ENCODE data around the gene FANCG. TPM values are rescaled to one million over a fixed set of nuclear protein-coding genes. Genes with fewer than 3 reads are reported as not detected.

FANCG gene
- total RNA-seq, 1 experiment from 2014 or later = 73.8 TPM

DNA sequence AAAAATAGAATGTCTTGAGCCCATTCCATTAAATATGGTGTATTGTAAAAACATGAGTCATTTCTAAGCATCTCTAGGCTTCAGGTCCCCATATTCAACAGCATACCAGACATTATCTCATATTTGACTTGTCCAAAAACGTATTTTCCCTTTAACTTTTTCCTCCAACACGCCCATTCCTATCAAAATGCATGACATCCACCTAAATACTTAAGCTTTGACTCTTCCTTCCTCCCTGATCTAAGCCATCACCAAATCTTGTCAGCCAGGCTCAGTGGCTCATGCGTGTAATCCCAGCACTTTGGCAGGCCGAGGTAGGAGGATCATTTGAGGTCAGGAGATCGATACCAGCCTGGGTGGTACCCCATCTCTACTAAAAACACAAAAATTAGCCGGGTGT lies 31.2 kb downstream of the FANCG start:
- ChIA-PET CTCF (no interaction called here), POLR2A (interaction anchor here (0.6 kb wide), 1 partner anchor 299 kb away, joined by 11 read pairs; no protein-coding TSS in a partner anchor)
- Histone ChIP-seq H3K27me3 (ENCODE audit: control insufficient read depth, insufficient read depth, low read length) (no peaks in the 10 kb centered on the region), H3K4me3 (ENCODE audit: low read depth in 2 of 2, low read length in 2 of 2) (no peak overlapping the region), H3K27ac (ENCODE audit: low read length) (no peak overlapping the region), H3K4me1 (ENCODE audit: control insufficient read depth, insufficient read depth, low read length) (no peaks in the 10 kb centered on the region), H3K9me3 (ENCODE audit: control insufficient read depth, insufficient read depth, low read depth, low read length) (no peaks in the 10 kb centered on the region), H3K36me3 (ENCODE audit: control insufficient read depth, insufficient read depth, low read length) (0 out of 2 replicates have a peak, but pooled peaks cover 4% of the 10 kb centered on the region)
- in situ Hi-C loops (cut with HindIII; ENCODE audit: low pct_unique_long_range_greater_than_20kb, low sequenced_read_pairs) = no loop called here
- ATAC-seq (no peak), DNase-seq (ENCODE audit: low read depth, low spot score) (no peak)
- TF ChIP-seq, protein P1, sequence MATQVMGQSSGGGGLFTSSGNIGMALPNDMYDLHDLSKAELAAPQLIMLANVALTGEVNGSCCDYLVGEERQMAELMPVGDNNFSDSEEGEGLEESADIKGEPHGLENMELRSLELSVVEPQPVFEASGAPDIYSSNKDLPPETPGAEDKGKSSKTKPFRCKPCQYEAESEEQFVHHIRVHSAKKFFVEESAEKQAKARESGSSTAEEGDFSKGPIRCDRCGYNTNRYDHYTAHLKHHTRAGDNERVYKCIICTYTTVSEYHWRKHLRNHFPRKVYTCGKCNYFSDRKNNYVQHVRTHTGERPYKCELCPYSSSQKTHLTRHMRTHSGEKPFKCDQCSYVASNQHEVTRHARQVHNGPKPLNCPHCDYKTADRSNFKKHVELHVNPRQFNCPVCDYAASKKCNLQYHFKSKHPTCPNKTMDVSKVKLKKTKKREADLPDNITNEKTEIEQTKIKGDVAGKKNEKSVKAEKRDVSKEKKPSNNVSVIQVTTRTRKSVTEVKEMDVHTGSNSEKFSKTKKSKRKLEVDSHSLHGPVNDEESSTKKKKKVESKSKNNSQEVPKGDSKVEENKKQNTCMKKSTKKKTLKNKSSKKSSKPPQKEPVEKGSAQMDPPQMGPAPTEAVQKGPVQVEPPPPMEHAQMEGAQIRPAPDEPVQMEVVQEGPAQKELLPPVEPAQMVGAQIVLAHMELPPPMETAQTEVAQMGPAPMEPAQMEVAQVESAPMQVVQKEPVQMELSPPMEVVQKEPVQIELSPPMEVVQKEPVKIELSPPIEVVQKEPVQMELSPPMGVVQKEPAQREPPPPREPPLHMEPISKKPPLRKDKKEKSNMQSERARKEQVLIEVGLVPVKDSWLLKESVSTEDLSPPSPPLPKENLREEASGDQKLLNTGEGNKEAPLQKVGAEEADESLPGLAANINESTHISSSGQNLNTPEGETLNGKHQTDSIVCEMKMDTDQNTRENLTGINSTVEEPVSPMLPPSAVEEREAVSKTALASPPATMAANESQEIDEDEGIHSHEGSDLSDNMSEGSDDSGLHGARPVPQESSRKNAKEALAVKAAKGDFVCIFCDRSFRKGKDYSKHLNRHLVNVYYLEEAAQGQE (IDR thresholded peaks at IDR 0.05; ENCODE audit: insufficient read depth in 1 of 2, low read depth in 2 of 2, low read length in 1 of 2) = no peak
- intact Hi-C loops (cut with micrococcal nuclease; ENCODE audit: unreplicated experiment) = no loop called here
- no TSS peak for BruUV-seq (replicated peaks)

DNA sequence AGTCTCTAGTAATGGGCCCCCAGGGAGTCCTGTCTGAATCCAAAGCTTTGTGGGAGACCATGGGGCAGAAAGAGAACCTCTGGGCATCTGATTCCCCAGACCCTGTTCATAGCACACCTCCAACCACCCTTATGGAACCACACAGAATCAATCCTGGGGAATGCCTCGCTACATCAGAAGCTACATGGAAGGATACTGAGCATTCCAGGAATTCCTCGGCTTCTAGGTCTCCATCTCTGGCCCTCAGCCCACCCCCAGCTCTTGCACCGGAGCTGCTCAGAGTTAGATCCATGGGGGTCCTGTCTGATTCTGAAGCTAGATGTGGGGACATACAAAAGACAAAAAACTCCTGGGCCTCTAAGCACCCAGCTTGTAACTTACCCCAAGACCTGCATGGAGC lies 35.7 kb downstream of the FANCG start:
- Histone ChIP-seq H3K27ac (ENCODE audit: low read length) (no peak overlapping the region), H3K9me3 (ENCODE audit: control insufficient read depth, insufficient read depth, low read depth, low read length) (no peaks in the 10 kb centered on the region), H3K4me3 (ENCODE audit: low read depth in 2 of 2, low read length in 2 of 2) (no peak overlapping the region), H3K27me3 (ENCODE audit: control insufficient read depth, insufficient read depth, low read length) (no peaks in the 10 kb centered on the region), H3K36me3 (ENCODE audit: control insufficient read depth, insufficient read depth, low read length) (0 out of 2 replicates have a peak, but pooled peaks cover 4% of the 10 kb centered on the region), H3K4me1 (ENCODE audit: control insufficient read depth, insufficient read depth, low read length) (no peaks in the 10 kb centered on the region)
- ChIA-PET CTCF (no interaction called here), POLR2A (no interaction called here)
- TF ChIP-seq, protein P2, sequence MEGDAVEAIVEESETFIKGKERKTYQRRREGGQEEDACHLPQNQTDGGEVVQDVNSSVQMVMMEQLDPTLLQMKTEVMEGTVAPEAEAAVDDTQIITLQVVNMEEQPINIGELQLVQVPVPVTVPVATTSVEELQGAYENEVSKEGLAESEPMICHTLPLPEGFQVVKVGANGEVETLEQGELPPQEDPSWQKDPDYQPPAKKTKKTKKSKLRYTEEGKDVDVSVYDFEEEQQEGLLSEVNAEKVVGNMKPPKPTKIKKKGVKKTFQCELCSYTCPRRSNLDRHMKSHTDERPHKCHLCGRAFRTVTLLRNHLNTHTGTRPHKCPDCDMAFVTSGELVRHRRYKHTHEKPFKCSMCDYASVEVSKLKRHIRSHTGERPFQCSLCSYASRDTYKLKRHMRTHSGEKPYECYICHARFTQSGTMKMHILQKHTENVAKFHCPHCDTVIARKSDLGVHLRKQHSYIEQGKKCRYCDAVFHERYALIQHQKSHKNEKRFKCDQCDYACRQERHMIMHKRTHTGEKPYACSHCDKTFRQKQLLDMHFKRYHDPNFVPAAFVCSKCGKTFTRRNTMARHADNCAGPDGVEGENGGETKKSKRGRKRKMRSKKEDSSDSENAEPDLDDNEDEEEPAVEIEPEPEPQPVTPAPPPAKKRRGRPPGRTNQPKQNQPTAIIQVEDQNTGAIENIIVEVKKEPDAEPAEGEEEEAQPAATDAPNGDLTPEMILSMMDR (IDR thresholded peaks at IDR 0.05) = no peak
- TF ChIP-seq POLR2AphosphoS5 (IDR thresholded peaks at IDR 0.05; ENCODE audit: low read depth, low read length) = no peak
- TF ChIP-seq SIN3A (IDR thresholded peaks at IDR 0.05; ENCODE audit: borderline replicate concordance, insufficient read depth, low read depth, low read length) = no peak
- TF ChIP-seq, protein P1 (IDR thresholded peaks at IDR 0.05; ENCODE audit: insufficient read depth in 1 of 2, low read depth in 2 of 2, low read length in 1 of 2) = no peak
- no peak for TF ChIP-seq TCF7L2 (IDR thresholded peaks at IDR 0.05; ENCODE audit: low read depth, low read length)
- no peak for DNase-seq (ENCODE audit: low read depth, low spot score)
- ATAC-seq = no peak
- in situ Hi-C loops (cut with HindIII; ENCODE audit: low pct_unique_long_range_greater_than_20kb, low sequenced_read_pairs) (no loop called here), intact Hi-C loops (cut with micrococcal nuclease; ENCODE audit: unreplicated experiment) (no loop called here)
- BruUV-seq (replicated peaks) = no TSS peak

Measured in Panc1 (cell line).